CD4-positive, alpha-beta T cell treated with Interleukin-15 for 1 hour (primary cell): ENCODE data around the gene GBGT1.

ENCODE experiments used
- DNase-seq: peaks from one replicate; pipeline ENCODE4 v3.0.0-alpha.2; 2020

The GBGT1 gene

GRCh38 chr9:133124123-133124906 lies 39.4 kb downstream of the GBGT1 start:
- DNase-seq: no peak

- DNase-seq: no peak
Measured at GRCh38 chr9:133122935-133123611, 40.6 kb downstream of the GBGT1 start.

- DNase-seq: no peak
Measured at GRCh38 chr9:133122605-133122934, 41.1 kb downstream of the GBGT1 start.

- peak; percentile 70 for DNase-seq
Measured at GRCh38 chr9:133121915-133122550, 41.7 kb downstream of the GBGT1 start.

- peak; percentile 92 for DNase-seq
Measured at GRCh38 chr9:133121198-133121914, 42.4 kb downstream of the GBGT1 start, which contains the start of gene RALGDS. TSS of gene RALGDS (minus strand) at chr9:133121240. CDS start at chr9:133121154, 86 bp downstream.

GRCh38 chr9:133120501-133121197 lies 43.1 kb downstream of the GBGT1 start:
- no peak for DNase-seq

- DNase-seq: no peak
Measured at GRCh38 chr9:133119846-133120500, 43.7 kb downstream of the GBGT1 start.

GRCh38 chr9:133119103-133119845 lies 44.4 kb downstream of the GBGT1 start:
- no peak for DNase-seq

GRCh38 chr9:133118568-133118967 lies 45.1 kb downstream of the GBGT1 start:
- no peak for DNase-seq

GRCh38 chr9:133118179-133118520 lies 45.6 kb downstream of the GBGT1 start:
- DNase-seq: no peak

GRCh38 chr9:133117271-133118178 lies 46.2 kb downstream of the GBGT1 start:
- DNase-seq: no peak

- DNase-seq: no peak
Measured at GRCh38 chr9:133116346-133117231, 47.1 kb downstream of the GBGT1 start.

- DNase-seq: peak; percentile 41
Measured at GRCh38 chr9:133115604-133116345, 47.9 kb downstream of the GBGT1 start.

- peak; percentile 40 for DNase-seq
Measured at GRCh38 chr9:133114886-133115603, 48.7 kb downstream of the GBGT1 start.

GRCh38 chr9:133113949-133114885 lies 49.5 kb downstream of the GBGT1 start:
- DNase-seq: peak; percentile 30

GRCh38 chr9:133113163-133113948 lies 50.4 kb downstream of the GBGT1 start:
- peak; percentile 63 for DNase-seq
